ENCODE results near the gene HBS1L.

DNA sequence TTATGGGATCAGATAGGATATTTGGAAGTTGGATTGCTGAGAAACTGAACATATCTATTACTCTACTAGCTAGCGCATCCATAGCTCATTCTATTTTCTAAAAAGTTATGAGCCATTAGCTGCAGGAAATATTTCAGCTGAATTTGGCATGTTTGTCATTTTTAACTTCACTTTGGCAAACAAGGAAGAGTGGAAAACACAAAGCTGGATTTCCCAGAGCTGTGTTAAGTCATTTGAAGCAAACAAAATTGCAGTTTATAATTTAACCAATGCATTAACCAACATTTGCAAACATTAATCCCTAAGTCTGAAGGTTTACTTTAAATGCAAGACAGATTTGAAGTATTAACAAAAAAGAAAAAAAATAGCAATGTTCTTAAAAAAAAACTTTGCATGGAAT is 105.9 kb downstream of the HBS1L start:
- TF ChIP-seq RAD21 (IDR thresholded peaks at IDR 0.05; ENCODE audit: low read depth) (no peak), CTCF (IDR thresholded peaks at IDR 0.05 in 2 of 3, conservative IDR thresholded peaks at IDR 0.05 in 1 of 3; ENCODE audit: borderline replicate concordance in 1 of 3, insufficient read depth in 1 of 3, low read depth in 2 of 3, low read length in 2 of 3) (no peak), POLR2A (IDR thresholded peaks at IDR 0.05; ENCODE audit: borderline replicate concordance, extremely low read depth, insufficient read depth, insufficient read length) (no peak), EZH2phosphoT487 (IDR thresholded peaks at IDR 0.05; ENCODE audit: borderline replicate concordance) (no peak), EZH2 (IDR thresholded peaks at IDR 0.05) (no peak), ELF1 (IDR thresholded peaks at IDR 0.05; ENCODE audit: borderline replicate concordance, low read depth) (no peak)
